Naive B cell (primary cell): ENCODE results near the gene UNG. TPM values are rescaled to one million over a fixed set of nuclear protein-coding genes. Genes with fewer than 3 reads are reported as not detected.
"Not testable (repeated sequence)": the region's sequence is repeated elsewhere in the genome, so short reads cannot be mapped to it uniquely, and the experiment has no call there.

Experiments used
- ATAC-seq, 2 donors: fragments of 150-1000 bp; cut with Tn5 transposase; 2 replicates each; pipeline ENCODE4 v1.10.0; 2021; ENCODE audit warnings: low read depth in 2 of 2, mild to moderate bottlenecking in 2 of 2, moderate library complexity in 2 of 2
- DNase-seq: peaks from one replicate; pipeline ENCODE4 v3.0.0; 2022
- H3K27ac Mint-ChIP-seq, 6 donors: one replicate each; pipeline ENCODE4 v1.8.0; 2020 to 2022; ENCODE audit warnings: mild to moderate bottlenecking in 6 of 6, mixed read lengths in 6 of 6, moderate library complexity in 5 of 6, inconsistent platforms in 2 of 6
- H3K27me3 Mint-ChIP-seq, 3 donors: one replicate each; pipeline ENCODE4 v1.8.0; 2021 to 2022; ENCODE audit warnings: mixed read lengths in 3 of 3, mild to moderate bottlenecking in 1 of 3
- H3K36me3 Mint-ChIP-seq, 2 donors: one replicate each; pipeline ENCODE4 v1.8.0; 2020 to 2022; ENCODE audit warnings: mixed read lengths in 2 of 2, inconsistent platforms in 1 of 2, mild to moderate bottlenecking in 1 of 2
- H3K4me1 Mint-ChIP-seq, 3 donors: one replicate each; pipeline ENCODE4 v1.8.0; 2020 to 2022; ENCODE audit warnings: mixed read lengths in 3 of 3, inconsistent platforms in 1 of 3, mild to moderate bottlenecking in 1 of 3, moderate library complexity in 1 of 3
- H3K4me3 Mint-ChIP-seq, 8 donors: one replicate each; pipeline ENCODE4 v1.8.0; 2020 to 2022; ENCODE audit warnings: mild to moderate bottlenecking in 8 of 8, mixed read lengths in 8 of 8, moderate library complexity in 8 of 8, inconsistent platforms in 2 of 8
- H3K9me3 Mint-ChIP-seq, 7 donors: one replicate each; pipeline ENCODE4 v1.8.0; 2020 to 2022; ENCODE audit warnings: mixed read lengths in 7 of 7, mild to moderate bottlenecking in 5 of 7, inconsistent platforms in 2 of 7, moderate library complexity in 1 of 7
- polyA plus RNA-seq, 6 donors: library from polyadenylated mRNA; unstranded; fragments of 300-500 nt; fragmentation: Illumina TruSeq; gene quantifications; one replicate each; pipeline ENCODE4 v1.2.3, GENCODE V29; 2021; ENCODE audit warnings: low read depth in 6 of 6

UNG gene
- polyA plus RNA-seq = 10 to 100 TPM; 13.7 to 25.7 (median 23.1) TPM

DNA sequence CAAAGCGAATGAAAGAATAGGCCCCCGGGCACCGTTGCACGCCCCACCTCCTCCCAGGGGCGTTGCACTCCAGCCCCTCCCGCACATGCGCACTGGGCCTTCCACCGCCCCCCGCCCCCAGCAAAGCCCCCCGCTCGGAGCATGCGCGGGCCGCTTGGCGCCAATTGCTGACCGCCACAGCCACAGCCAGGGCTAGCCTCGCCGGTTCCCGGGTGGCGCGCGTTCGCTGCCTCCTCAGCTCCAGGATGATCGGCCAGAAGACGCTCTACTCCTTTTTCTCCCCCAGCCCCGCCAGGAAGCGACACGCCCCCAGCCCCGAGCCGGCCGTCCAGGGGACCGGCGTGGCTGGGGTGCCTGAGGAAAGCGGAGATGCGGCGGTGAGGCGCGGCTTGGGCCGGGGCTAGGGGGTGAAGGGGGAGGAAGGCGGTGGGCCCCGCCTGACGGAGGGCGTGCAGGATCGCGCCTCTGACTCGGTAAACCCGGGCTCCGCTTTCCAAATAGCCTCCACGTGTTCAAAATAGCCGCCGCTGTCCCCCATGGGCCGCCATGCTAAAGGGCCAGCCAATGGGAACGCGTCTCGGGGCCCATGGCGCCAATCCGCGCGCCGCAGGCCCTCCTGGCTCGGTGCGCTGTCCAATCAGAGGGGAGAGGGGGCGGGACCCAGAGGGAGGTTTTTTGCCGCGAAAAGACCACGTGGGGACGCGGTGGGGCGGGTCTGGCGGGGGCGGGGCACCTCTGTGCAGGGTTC is at the start of gene UNG:
TSS of gene UNG (plus strand) at position 163 of the 748 bp plus-strand sequence. CDS start at position 246, 83 bp downstream.
- Mint-ChIP-seq H3K9me3 (no peaks in the 10 kb centered on the region), H3K27ac (peak within 1 kb of the TSS in 3 of 6 donors; percentile 70 to 95 (median 87)), H3K4me3 (peak within 1 kb of the TSS; percentile 87 to 97 (median 92)), H3K4me1 (peaks cover 24 to 40% (median 34%) of the 10 kb centered on the region in 3 donors), H3K27me3 (no peaks in the 10 kb centered on the region), H3K36me3 (peaks cover 0 to 6% of the 10 kb centered on the region in 2 donors)
- peak; percentile 87 to 92 for ATAC-seq
- peak; percentile 95 for DNase-seq

DNA sequence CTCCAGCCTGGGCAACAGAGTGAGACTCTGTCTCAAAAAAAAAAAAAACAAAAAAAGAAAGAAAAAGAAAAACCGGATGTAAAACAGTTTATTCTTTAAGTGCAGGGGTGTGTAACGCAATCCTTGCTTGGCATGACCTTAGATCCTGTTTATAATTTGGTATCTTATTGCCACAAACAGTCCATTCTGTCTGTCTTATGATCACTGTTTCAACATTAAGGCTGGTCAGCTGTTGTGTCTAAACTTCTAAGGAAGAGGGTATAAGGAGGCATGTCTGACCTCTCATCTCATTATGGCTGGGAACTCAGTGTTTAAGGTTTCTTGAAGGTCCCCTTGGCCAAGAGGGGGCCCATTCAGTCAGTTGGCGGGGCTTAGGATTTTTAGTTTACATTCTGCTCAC is 48.7 kb upstream of the UNG start:
- H3K9me3 Mint-ChIP-seq, DNase-seq, H3K36me3 Mint-ChIP-seq, ATAC-seq, H3K27ac Mint-ChIP-seq: not testable (repeated sequence)
- H3K4me3 Mint-ChIP-seq = peak overlapping the region in 1 of 8 donors; percentile 33
- H3K4me1 Mint-ChIP-seq = peaks cover 13 to 16% (median 15%) of the 10 kb centered on the region in 3 donors
- peaks cover 7 to 11% (median 10%) of the 10 kb centered on the region in 3 donors for H3K27me3 Mint-ChIP-seq

DNA sequence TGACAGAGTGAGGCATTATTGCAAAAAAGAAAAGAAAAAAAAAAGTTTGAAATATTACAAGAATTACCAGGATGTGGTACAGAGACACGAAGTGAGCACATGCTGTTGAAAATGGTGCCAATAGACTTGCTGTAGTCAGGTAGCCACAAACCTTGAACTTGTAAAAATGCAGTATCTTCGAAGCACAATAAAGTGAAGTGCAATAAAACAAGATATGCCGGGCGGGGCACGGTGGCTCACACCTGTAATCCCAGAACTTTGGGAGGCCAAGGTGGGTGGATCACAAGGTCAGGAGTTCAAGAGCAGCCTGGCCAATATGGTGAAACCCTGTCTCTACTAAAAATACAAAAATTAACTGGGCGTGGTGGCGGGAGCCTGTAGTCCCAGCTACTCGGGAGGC is 47.6 kb upstream of the UNG start:
- not testable (repeated sequence) for H3K9me3 Mint-ChIP-seq, DNase-seq, H3K36me3 Mint-ChIP-seq, ATAC-seq, H3K27me3 Mint-ChIP-seq, H3K27ac Mint-ChIP-seq
- Mint-ChIP-seq H3K4me3 (peak overlapping the region in 1 of 8 donors; percentile 38), H3K4me1 (peaks cover 17 to 23% (median 21%) of the 10 kb centered on the region in 3 donors)

DNA sequence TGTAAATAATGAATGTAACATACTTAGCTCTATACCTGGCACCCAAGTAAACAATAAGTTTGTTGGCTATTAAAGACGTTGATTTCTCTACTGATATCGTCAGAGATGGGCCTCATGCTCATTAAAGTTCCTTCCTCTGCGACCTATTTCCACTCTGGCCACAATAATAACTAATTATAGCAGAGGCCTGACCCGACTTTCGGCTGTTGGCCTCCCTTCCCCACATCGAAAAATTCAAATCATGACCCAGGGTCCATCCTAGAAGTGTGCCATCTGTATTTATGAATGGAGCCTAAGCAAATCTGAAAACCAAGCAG is 45.3 kb upstream of the UNG start:
- ATAC-seq (peak in 1 of 2 donors; percentile 4), DNase-seq (no peak)
- Mint-ChIP-seq H3K36me3 (peaks cover 0 to under 1% of the 10 kb centered on the region in 2 donors), H3K27me3 (no peaks in the 10 kb centered on the region), H3K4me1 (peaks cover 20 to 26% (median 23%) of the 10 kb centered on the region in 3 donors), H3K27ac (peak overlapping the region in 5 of 6 donors; percentile 22 to 98 (median 93)), H3K9me3 (no peaks in the 10 kb centered on the region), H3K4me3 (peak overlapping the region; percentile 93 to 99 (median 97))

DNA sequence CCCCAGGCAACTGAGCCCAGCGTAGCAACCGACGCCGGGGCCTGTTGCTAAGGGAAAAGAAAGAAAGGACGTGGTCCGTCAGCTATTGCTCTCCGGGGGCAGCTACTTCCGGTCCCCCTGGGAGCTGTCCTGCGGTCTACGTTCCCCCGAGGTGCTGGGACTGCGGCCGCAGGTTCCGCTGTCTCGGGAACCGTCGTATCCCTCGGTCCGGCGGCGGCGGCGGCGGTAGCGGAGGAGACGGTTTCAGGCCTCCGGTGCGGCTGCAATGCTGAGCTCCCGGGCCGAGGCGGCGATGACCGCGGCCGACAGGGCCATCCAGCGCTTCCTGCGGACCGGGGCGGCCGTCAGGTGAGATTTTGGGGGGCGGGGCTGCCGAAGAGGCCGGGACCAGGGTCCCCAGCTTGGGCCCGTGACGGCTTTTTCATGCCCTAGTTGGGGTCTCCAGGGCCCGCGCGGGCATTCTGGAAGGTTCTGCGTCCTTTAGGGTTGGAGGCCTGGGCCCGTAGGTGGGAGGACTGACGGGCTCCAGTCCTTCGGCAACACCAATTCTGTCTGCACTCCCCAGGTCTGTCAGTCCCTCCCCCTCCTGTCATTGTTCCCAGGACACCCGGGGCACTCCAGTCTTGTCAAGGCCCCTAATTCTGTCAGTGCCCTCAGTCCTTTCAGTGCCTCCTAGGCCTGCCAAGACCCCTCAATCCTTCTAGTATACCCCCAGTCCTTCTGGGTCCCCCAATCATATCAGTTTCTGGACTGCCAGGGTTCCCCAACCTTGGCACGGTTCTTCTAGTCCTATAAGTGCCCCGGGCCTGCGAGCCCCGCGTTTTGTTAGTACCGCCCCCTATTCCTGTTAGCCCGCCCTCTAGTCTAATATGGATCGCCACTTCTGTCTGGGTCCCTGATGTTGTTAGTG is 44.7 kb upstream of the UNG start, which contains the start of gene USP30:
TSS of gene USP30 (plus strand) at position 163 of the 910 bp plus-strand sequence. CDS start at position 266, 103 bp downstream.
- DNase-seq (peak; percentile 78), ATAC-seq (peak; percentile 75 to 79)
- Mint-ChIP-seq H3K27me3 (no peaks in the 10 kb centered on the region), H3K36me3 (peaks cover 0 to 7% of the 10 kb centered on the region in 2 donors), H3K27ac (peak within 1 kb of the TSS; percentile 91 to 99 (median 96)), H3K9me3 (no peaks in the 10 kb centered on the region), H3K4me1 (peaks cover 20 to 26% (median 23%) of the 10 kb centered on the region in 3 donors), H3K4me3 (peak within 1 kb of the TSS; percentile 93 to 99 (median 97))

DNA sequence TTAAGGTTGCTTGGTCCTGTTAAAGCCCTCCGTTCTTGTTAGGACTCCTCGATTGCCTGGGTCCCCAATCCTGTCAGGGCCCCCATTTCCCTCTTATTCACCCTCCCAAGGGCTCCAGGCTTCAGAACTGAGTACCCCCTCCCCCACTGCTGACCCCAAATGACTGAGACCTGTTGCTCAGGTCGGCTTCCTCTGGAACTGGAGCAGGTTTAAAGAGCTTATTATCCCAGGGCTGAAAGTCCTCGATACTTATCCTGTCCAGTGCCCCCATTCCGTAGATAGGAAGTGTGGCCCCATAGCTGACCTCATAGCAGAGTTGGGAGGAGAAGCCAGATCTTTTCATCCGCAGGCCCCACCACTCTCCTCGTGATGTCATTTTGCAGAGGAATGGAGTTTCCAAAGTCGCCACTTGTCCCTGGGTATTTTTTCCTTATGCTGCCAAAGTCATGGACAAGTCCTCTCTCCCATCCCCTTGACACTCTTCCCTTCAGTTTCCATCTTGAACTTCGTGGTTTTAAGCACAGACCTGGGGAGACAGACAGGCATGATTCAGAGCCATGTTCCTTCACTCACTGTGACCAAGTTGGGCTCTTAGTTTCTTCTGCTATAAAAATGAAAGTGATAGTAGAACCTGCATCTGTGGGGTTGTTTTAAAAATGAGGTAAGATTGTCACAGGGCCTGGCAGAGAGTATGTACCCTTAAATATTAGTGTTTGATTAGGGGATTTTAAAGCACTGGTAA is 43.8 kb upstream of the UNG start:
- Mint-ChIP-seq H3K4me1 (peaks cover 20 to 26% (median 23%) of the 10 kb centered on the region in 3 donors), H3K27me3 (no peaks in the 10 kb centered on the region), H3K36me3 (peaks cover 4 to 7% of the 10 kb centered on the region in 2 donors), H3K9me3 (no peaks in the 10 kb centered on the region), H3K4me3 (peak overlapping the region; percentile 93 to 99 (median 97)), H3K27ac (peak overlapping the region; percentile 91 to 99 (median 96))
- ATAC-seq = peak; percentile 56 to 57
- peak; percentile 40 for DNase-seq

DNA sequence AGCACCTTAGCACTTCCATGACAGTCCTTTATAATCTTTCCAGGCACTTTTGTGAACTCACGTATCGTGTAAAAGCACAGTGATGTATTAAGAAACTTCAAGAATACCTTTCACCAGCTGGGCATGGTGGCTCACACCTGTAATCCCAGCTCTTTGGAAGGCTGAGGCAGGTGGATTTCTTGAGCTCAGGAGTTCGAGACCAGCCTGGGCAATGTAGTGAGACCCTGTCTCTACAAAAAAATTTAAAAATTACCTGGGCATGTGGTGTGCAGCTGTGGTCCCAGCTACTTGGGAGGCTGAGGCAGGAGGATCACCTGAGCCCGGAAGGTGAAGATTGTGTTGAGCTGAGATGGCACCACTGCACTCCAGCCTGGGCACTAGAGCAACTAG is 43.3 kb upstream of the UNG start:
- Mint-ChIP-seq H3K27ac (peak overlapping the region; percentile 91 to 99 (median 96)), H3K4me1 (peaks cover 20 to 26% (median 23%) of the 10 kb centered on the region in 3 donors), H3K4me3 (peak overlapping the region; percentile 93 to 99 (median 97))
- H3K27me3 Mint-ChIP-seq, H3K36me3 Mint-ChIP-seq, H3K9me3 Mint-ChIP-seq, DNase-seq: not testable (repeated sequence)
- peak; percentile 1 for ATAC-seq

DNA sequence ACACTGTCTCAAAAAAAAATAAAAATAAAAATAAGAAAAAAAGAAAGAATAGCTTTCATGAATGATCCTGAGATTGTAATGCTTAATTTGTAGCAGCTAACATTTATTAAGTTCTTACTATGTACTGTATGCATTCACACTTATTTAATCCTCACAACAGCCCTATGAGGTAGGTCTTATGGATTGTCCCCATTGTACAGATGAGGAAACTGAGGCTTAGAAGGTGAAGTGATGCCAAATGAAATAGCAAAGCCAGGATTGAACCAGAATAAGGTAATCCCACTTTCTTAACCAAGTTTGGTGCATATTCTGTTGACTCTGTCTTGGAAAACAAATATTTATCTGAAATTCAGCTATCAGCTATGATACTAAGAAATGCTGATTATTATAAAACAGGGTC is 42.9 kb upstream of the UNG start:
- no peaks in the 10 kb centered on the region for H3K9me3 Mint-ChIP-seq
- no peak for ATAC-seq
- peaks cover 4 to 7% of the 10 kb centered on the region in 2 donors for H3K36me3 Mint-ChIP-seq
- H3K4me3 Mint-ChIP-seq = peak overlapping the region in 2 of 8 donors; percentile 45 to 98
- DNase-seq = no peak
- H3K27me3 Mint-ChIP-seq = no peaks in the 10 kb centered on the region
- peaks cover 20 to 26% (median 23%) of the 10 kb centered on the region in 3 donors for H3K4me1 Mint-ChIP-seq
- H3K27ac Mint-ChIP-seq = peak overlapping the region in 2 of 6 donors; percentile 91 to 93

DNA sequence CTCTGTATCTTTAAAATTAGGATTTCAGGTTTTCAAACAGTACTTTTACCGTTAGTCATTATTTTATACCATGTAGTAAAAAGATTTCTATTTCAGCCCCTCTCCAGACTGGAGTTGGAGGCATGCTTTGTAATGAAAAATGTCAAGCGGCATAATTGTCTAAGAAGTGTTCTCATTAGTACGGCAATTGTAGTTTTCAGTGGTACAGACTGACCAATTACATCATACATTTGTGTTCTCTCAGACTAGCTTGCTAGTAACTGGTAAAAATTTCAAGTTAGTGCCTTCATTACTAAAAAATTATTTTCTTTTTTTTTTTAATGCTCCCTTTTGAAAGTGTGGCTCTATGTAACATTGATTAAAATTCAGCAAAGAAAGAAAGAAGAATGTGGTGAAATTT is 40.5 kb upstream of the UNG start:
- H3K27me3 Mint-ChIP-seq = no peaks in the 10 kb centered on the region
- no peak overlapping the region for H3K4me3 Mint-ChIP-seq
- peaks cover 4 to 7% of the 10 kb centered on the region in 2 donors for H3K36me3 Mint-ChIP-seq
- ATAC-seq = no peak
- H3K4me1 Mint-ChIP-seq = peaks cover 20 to 22% (median 22%) of the 10 kb centered on the region in 3 donors
- no peak overlapping the region for H3K27ac Mint-ChIP-seq
- no peak for DNase-seq
- no peaks in the 10 kb centered on the region for H3K9me3 Mint-ChIP-seq

DNA sequence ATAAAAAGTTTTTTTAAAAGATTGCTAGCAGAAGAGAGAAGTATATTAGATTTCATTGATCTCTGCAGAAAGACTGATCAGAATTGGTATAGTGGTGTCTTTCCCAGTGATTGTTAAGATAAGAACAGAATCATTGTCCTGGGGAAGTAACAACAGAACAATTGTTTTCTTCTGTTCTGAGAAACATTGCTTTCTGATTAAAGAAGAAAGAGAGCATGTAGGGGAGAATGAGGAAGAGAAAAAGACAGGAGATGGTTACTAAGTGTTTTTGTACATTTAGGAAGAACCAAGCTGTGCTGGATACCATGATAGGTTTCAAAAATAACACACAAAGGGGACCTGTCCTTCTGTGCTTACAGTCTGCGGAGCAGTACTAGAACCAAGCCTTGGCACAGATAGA is 40.0 kb upstream of the UNG start:
- Mint-ChIP-seq H3K36me3 (peaks cover 4 to 7% of the 10 kb centered on the region in 2 donors), H3K9me3 (no peaks in the 10 kb centered on the region), H3K4me3 (no peak overlapping the region), H3K27ac (no peak overlapping the region), H3K27me3 (no peaks in the 10 kb centered on the region), H3K4me1 (peaks cover 17 to 18% (median 17%) of the 10 kb centered on the region in 3 donors)
- ATAC-seq = no peak
- DNase-seq = no peak

DNA sequence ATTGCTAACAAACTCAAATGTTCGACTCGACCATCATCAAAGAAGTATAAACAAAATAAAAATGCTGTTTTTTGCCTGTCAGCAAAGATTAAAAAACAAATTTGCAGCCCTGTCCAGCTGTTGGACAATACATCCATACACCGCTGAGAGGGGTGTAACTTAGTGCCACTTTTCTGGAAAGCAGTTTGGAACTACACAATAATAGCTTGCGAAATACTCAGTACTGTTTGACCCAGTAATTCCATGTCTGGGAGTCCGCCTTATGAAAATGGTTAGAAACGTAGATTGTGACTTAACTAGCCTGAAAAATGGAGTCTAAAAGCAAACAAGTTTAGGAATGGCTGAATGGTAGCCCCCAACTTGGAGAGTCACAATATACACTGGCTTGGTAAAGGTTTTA is 38.6 kb upstream of the UNG start:
- no peak for ATAC-seq
- Mint-ChIP-seq H3K9me3 (no peaks in the 10 kb centered on the region), H3K4me3 (no peak overlapping the region), H3K36me3 (peaks cover 4 to 7% of the 10 kb centered on the region in 2 donors), H3K4me1 (peaks cover 6 to 10% (median 7%) of the 10 kb centered on the region in 3 donors), H3K27ac (no peak overlapping the region), H3K27me3 (no peaks in the 10 kb centered on the region)
- DNase-seq = no peak

DNA sequence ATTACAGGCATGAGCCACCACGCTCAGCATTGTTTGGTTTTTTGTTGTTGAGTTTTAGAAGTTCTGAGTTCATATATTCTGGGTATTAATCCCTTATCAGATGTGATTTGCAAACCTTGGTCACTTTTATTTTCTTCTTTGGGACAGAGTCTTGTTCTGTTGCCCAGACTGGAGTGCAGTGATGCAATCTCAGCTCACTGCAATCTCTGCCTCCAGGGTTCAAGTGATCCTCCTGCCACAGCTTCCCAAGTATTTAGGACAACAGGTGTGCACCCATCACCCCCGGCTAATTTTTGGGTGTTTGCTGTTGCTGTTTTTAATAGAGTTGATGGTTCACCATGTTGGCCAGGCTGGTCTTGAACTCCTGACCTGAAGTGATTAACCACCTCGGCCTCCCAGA is 33.3 kb upstream of the UNG start:
- no peaks in the 10 kb centered on the region for H3K9me3 Mint-ChIP-seq
- no peak overlapping the region for H3K27ac Mint-ChIP-seq
- DNase-seq = no peak
- no peak for ATAC-seq
- H3K27me3 Mint-ChIP-seq = no peaks in the 10 kb centered on the region
- peaks cover 2 to 7% of the 10 kb centered on the region in 2 donors for H3K36me3 Mint-ChIP-seq
- no peaks in the 10 kb centered on the region for H3K4me1 Mint-ChIP-seq
- H3K4me3 Mint-ChIP-seq = no peak overlapping the region
